WTC11 (cell line): Measurements from ENCODE around the gene ANP32D. TPM values are rescaled to one million over a fixed set of nuclear protein-coding genes. Genes with fewer than 3 reads are reported as not detected.

Experiments
- ATAC-seq: fragments of 200-7000 bp; cut with Tn5 transposase; 2 replicates; pipeline ENCODE4 v1.10.0; 2021; ENCODE audit warnings: mild to moderate bottlenecking, moderate library complexity
- CTCF ChIA-PET: fragments of 300-600 bp; sonication (Branson Sonifier 250); formaldehyde crosslinking; loops from one replicate; lab custom pipeline; 2021; ENCODE audit warnings: antibody characterized with exemption; lab: Charles Lee
- POLR2A ChIA-PET: fragments of 350-600 bp; sonication (Branson Sonifier 250); formaldehyde crosslinking; loops from one replicate; lab custom pipeline; 2021; ENCODE audit warnings: antibody characterized with exemption; lab: Charles Lee
- DNase-seq: peaks from one replicate; pipeline ENCODE4 v3.0.0; 2021; ENCODE audit warnings: low spot score
- H3K27ac Mint-ChIP-seq: 2 replicates; pipeline ENCODE4 v1.8.0; 2021; ENCODE audit warnings: mixed read lengths
- H3K27me3 Mint-ChIP-seq: 2 replicates; pipeline ENCODE4 v1.8.0; 2021; ENCODE audit warnings: low read depth, mild to moderate bottlenecking, moderate library complexity, mixed read lengths
- H3K36me3 Mint-ChIP-seq: 2 replicates; pipeline ENCODE4 v1.8.0; 2021; ENCODE audit warnings: mixed read lengths
- H3K4me1 Mint-ChIP-seq: 2 replicates; pipeline ENCODE4 v1.8.0; 2022; ENCODE audit warnings: mixed read lengths
- H3K4me3 Mint-ChIP-seq: 2 replicates; pipeline ENCODE4 v1.8.0; 2021; ENCODE audit warnings: mild to moderate bottlenecking, moderate library complexity, mixed read lengths
- H3K9me3 Mint-ChIP-seq: 2 replicates; pipeline ENCODE4 v1.8.0; 2021; ENCODE audit warnings: mixed read lengths
- CREB1 ChIP-seq: sonication (generic); formaldehyde crosslinking; IDR thresholded peaks from 2 replicates; pipeline ENCODE4 v1.8.0; 2023; ENCODE audit warnings: mild to moderate bottlenecking, missing genetic modification reagents
- ETV6 ChIP-seq: sonication (generic); formaldehyde crosslinking; IDR thresholded peaks from 2 replicates; pipeline ENCODE4 v1.8.1; 2022; ENCODE audit warnings: mild to moderate bottlenecking, missing genetic modification reagents
- IRF2 ChIP-seq: sonication (generic); formaldehyde crosslinking; IDR thresholded peaks from 2 replicates; pipeline ENCODE4 v1.8.0; 2022; ENCODE audit warnings: low read depth, missing genetic modification reagents, borderline replicate concordance
- JUN ChIP-seq: sonication (generic); formaldehyde crosslinking; IDR thresholded peaks from 2 replicates; pipeline ENCODE4 v1.8.0; 2023; ENCODE audit warnings: mild to moderate bottlenecking, missing genetic modification reagents
- MYBL2 ChIP-seq: sonication (generic); formaldehyde crosslinking; IDR thresholded peaks from 2 replicates; pipeline ENCODE4 v1.8.1; 2023; ENCODE audit warnings: mild to moderate bottlenecking, moderate library complexity, missing genetic modification reagents
- NFATC4 ChIP-seq: fragments of 250-450 bp; sonication (Bioruptor Pico); IDR thresholded peaks from 2 replicates; pipeline ENCODE4 v1.9.0; 2021; ENCODE audit warnings: mild to moderate bottlenecking
- NR2C2 ChIP-seq: sonication (generic); formaldehyde crosslinking; IDR thresholded peaks from 2 replicates; pipeline ENCODE4 v1.8.0; 2022; ENCODE audit warnings: mild to moderate bottlenecking, missing genetic modification reagents
- RELA ChIP-seq: sonication (generic); formaldehyde crosslinking; IDR thresholded peaks from 2 replicates; pipeline ENCODE4 v1.8.1; 2022; ENCODE audit warnings: missing genetic modification reagents, mild to moderate bottlenecking, borderline replicate concordance
- SMAD4 ChIP-seq: sonication (generic); formaldehyde crosslinking; IDR thresholded peaks from 2 replicates; pipeline ENCODE4 v1.8.0; 2022; ENCODE audit warnings: mild to moderate bottlenecking, missing genetic modification reagents
- TP53 ChIP-seq: sonication (generic); formaldehyde crosslinking; IDR thresholded peaks from 2 replicates; pipeline ENCODE4 v1.8.1; 2023; ENCODE audit warnings: mild to moderate bottlenecking, missing genetic modification reagents
- ZNF232 ChIP-seq: sonication (generic); formaldehyde crosslinking; IDR thresholded peaks from 2 replicates; pipeline ENCODE4 v1.8.0; 2022; ENCODE audit warnings: mild to moderate bottlenecking, missing genetic modification reagents
- ZNF263 ChIP-seq: sonication (generic); formaldehyde crosslinking; IDR thresholded peaks from 2 replicates; pipeline ENCODE4 v1.8.1; 2022; ENCODE audit warnings: low read depth, mild to moderate bottlenecking, moderate library complexity, missing genetic modification reagents
- ZNF671 ChIP-seq: fragments of 250-450 bp; sonication (Bioruptor Pico); IDR thresholded peaks from 2 replicates; pipeline ENCODE4 v1.8.0; 2021; ENCODE audit warnings: mild to moderate bottlenecking
- total RNA-seq: library from RNA; stranded (reverse); gene quantifications from 3 replicates; pipeline ENCODE4 v1.2.3, GENCODE V29; 2021
- TF ChIP-seq, protein P1 (sequence below): sonication (generic); formaldehyde crosslinking; IDR thresholded peaks from 2 replicates; pipeline ENCODE4 v1.8.1; 2022; ENCODE audit warnings: missing genetic modification reagents, borderline replicate concordance
- TF ChIP-seq, protein P2 (sequence below): fragments of 250-450 bp; sonication (Bioruptor Pico); IDR thresholded peaks from 2 replicates; pipeline ENCODE4 v1.9.0; 2021; ENCODE audit warnings: mild to moderate bottlenecking
- TF ChIP-seq, protein P3 (sequence below): sonication (generic); formaldehyde crosslinking; IDR thresholded peaks from 2 replicates; pipeline ENCODE4 v1.8.0; 2022; ENCODE audit warnings: mild to moderate bottlenecking, missing genetic modification reagents
- TF ChIP-seq, protein P4 (sequence below): sonication (generic); formaldehyde crosslinking; IDR thresholded peaks from 2 replicates; pipeline ENCODE4 v1.8.0; 2022; ENCODE audit warnings: mild to moderate bottlenecking, missing genetic modification reagents
- TF ChIP-seq, protein P5 (sequence below): sonication (generic); formaldehyde crosslinking; IDR thresholded peaks from 2 replicates; pipeline ENCODE4 v1.8.1; 2022; ENCODE audit warnings: low read depth, mild to moderate bottlenecking, moderate library complexity, missing genetic modification reagents, borderline replicate concordance
- TF ChIP-seq, protein P6 (sequence below): sonication (generic); formaldehyde crosslinking; conservative IDR thresholded peaks from 2 replicates; pipeline ENCODE4 v1.8.1; 2022; ENCODE audit warnings: mild to moderate bottlenecking, missing genetic modification reagents
- TF ChIP-seq, protein P7 (sequence below): sonication (generic); formaldehyde crosslinking; IDR thresholded peaks from 2 replicates; pipeline ENCODE4 v1.8.1; 2022; ENCODE audit warnings: mild to moderate bottlenecking, missing genetic modification reagents, moderate library complexity, borderline replicate concordance
- TF ChIP-seq, protein P8 (sequence below): sonication (generic); formaldehyde crosslinking; IDR thresholded peaks from 2 replicates; pipeline ENCODE4 v1.8.1; 2022; ENCODE audit warnings: low read depth, missing genetic modification reagents, borderline replicate concordance

Gene ANP32D
- total RNA-seq, 1 experiment from 2014 or later = not detected

DNA sequence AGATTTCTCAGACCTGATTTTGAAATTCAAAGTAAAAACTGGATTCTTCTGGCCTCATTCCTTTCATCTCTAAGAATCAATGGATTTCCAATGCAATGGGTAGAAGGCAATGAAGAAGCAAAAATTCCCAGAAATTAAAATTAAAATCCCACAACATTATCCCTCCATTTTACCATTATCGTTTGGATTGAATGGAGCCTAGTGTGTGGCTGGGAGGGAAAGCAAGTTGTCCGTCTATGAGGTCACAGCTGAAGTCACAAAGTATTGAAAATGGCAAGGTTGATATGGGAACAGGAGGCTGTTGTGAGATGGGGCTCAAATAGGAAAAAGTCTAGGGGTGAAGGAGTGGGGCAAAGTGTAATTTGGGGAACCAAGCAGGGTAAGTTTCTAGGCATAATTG is 9.8 kb downstream of the ANP32D start, which contains the start of gene C12orf54:
TSS of gene C12orf54 (plus strand) at position 301 of the 400 bp plus-strand sequence. CDS start 799 bp downstream, outside the sequence.
- peaks cover 37% of the 10 kb centered on the region for H3K9me3 Mint-ChIP-seq
- H3K27me3 Mint-ChIP-seq = peaks cover 26% of the 10 kb centered on the region
- CTCF ChIA-PET = no interaction called here
- H3K4me1 Mint-ChIP-seq = peaks cover 4% of the 10 kb centered on the region; the same call in 1 of the 2 replicates
- TF ChIP-seq MYBL2 = no peak
- TF ChIP-seq, protein P1, sequence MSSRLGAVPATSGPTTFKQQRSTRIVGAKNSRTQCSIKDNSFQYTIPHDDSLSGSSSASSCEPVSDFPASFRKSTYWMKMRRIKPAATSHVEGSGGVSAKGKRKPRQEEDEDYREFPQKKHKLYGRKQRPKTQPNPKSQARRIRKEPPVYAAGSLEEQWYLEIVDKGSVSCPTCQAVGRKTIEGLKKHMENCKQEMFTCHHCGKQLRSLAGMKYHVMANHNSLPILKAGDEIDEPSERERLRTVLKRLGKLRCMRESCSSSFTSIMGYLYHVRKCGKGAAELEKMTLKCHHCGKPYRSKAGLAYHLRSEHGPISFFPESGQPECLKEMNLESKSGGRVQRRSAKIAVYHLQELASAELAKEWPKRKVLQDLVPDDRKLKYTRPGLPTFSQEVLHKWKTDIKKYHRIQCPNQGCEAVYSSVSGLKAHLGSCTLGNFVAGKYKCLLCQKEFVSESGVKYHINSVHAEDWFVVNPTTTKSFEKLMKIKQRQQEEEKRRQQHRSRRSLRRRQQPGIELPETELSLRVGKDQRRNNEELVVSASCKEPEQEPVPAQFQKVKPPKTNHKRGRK (CRISPR knock-in tag) = no peak
- TF ChIP-seq, protein P2, sequence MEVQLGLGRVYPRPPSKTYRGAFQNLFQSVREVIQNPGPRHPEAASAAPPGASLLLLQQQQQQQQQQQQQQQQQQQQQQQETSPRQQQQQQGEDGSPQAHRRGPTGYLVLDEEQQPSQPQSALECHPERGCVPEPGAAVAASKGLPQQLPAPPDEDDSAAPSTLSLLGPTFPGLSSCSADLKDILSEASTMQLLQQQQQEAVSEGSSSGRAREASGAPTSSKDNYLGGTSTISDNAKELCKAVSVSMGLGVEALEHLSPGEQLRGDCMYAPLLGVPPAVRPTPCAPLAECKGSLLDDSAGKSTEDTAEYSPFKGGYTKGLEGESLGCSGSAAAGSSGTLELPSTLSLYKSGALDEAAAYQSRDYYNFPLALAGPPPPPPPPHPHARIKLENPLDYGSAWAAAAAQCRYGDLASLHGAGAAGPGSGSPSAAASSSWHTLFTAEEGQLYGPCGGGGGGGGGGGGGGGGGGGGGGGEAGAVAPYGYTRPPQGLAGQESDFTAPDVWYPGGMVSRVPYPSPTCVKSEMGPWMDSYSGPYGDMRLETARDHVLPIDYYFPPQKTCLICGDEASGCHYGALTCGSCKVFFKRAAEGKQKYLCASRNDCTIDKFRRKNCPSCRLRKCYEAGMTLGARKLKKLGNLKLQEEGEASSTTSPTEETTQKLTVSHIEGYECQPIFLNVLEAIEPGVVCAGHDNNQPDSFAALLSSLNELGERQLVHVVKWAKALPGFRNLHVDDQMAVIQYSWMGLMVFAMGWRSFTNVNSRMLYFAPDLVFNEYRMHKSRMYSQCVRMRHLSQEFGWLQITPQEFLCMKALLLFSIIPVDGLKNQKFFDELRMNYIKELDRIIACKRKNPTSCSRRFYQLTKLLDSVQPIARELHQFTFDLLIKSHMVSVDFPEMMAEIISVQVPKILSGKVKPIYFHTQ (CRISPR knock-in tag) = no peak
- TF ChIP-seq, protein P3, sequence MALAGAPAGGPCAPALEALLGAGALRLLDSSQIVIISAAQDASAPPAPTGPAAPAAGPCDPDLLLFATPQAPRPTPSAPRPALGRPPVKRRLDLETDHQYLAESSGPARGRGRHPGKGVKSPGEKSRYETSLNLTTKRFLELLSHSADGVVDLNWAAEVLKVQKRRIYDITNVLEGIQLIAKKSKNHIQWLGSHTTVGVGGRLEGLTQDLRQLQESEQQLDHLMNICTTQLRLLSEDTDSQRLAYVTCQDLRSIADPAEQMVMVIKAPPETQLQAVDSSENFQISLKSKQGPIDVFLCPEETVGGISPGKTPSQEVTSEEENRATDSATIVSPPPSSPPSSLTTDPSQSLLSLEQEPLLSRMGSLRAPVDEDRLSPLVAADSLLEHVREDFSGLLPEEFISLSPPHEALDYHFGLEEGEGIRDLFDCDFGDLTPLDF (CRISPR knock-in tag) = no peak
- TF ChIP-seq ZNF232 (CRISPR knock-in tag) = no peak
- no peaks in the 10 kb centered on the region for H3K36me3 Mint-ChIP-seq
- DNase-seq (no peak), ATAC-seq (no peak)
- H3K27ac Mint-ChIP-seq = no peak within 1 kb of the TSS
- H3K4me3 Mint-ChIP-seq = no peak within 1 kb of the TSS
- POLR2A ChIA-PET = no interaction called here

DNA sequence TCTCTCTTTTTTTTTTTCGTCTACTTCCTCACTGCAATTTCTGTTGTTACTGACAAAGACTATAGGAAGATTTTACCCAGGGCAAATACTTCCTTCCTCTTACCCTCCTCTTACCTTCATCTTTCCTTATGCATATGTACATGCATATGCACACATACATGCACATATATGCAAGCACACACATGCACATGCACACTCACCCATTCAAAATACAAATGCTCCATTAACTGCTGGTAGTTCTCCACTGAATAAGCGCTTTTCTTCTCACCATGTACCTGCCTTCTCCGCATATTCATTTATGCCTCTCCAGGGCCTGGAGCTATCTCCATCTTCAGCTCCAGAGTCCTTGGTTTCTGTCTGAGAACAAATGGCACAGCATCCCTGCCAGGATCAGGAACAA is 10.6 kb downstream of the ANP32D start:
- ChIA-PET CTCF (no interaction called here), POLR2A (no interaction called here)
- no peak overlapping the region for H3K27ac Mint-ChIP-seq
- H3K4me1 Mint-ChIP-seq = peaks cover 4% of the 10 kb centered on the region; the same call in 1 of the 2 replicates
- DNase-seq (no peak), ATAC-seq (no peak)
- H3K36me3 Mint-ChIP-seq = no peaks in the 10 kb centered on the region
- no peak overlapping the region for H3K4me3 Mint-ChIP-seq
- peaks cover 21% of the 10 kb centered on the region for H3K27me3 Mint-ChIP-seq
- TF ChIP-seq, protein P4, sequence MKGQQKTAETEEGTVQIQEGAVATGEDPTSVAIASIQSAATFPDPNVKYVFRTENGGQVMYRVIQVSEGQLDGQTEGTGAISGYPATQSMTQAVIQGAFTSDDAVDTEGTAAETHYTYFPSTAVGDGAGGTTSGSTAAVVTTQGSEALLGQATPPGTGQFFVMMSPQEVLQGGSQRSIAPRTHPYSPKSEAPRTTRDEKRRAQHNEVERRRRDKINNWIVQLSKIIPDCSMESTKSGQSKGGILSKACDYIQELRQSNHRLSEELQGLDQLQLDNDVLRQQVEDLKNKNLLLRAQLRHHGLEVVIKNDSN (CRISPR knock-in tag) = no peak
- TF ChIP-seq JUN (no peak), IRF2 (CRISPR knock-in tag) (no peak), ETV6 (CRISPR knock-in tag) (no peak), NR2C2 (no peak), NFATC4 (CRISPR knock-in tag) (no peak), ZNF232 (CRISPR knock-in tag) (no peak), TP53 (no peak), CREB1 (CRISPR knock-in tag) (no peak), ZNF263 (no peak), SMAD4 (CRISPR knock-in tag) (no peak), ZNF671 (no peak), RELA (CRISPR knock-in tag) (no peak)
- TF ChIP-seq, protein P5, sequence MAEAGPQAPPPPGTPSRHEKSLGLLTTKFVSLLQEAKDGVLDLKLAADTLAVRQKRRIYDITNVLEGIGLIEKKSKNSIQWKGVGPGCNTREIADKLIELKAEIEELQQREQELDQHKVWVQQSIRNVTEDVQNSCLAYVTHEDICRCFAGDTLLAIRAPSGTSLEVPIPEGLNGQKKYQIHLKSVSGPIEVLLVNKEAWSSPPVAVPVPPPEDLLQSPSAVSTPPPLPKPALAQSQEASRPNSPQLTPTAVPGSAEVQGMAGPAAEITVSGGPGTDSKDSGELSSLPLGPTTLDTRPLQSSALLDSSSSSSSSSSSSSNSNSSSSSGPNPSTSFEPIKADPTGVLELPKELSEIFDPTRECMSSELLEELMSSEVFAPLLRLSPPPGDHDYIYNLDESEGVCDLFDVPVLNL = no peak
- TF ChIP-seq, protein P6, sequence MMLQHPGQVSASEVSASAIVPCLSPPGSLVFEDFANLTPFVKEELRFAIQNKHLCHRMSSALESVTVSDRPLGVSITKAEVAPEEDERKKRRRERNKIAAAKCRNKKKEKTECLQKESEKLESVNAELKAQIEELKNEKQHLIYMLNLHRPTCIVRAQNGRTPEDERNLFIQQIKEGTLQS (CRISPR knock-in tag) = no peak
- TF ChIP-seq, protein P7, sequence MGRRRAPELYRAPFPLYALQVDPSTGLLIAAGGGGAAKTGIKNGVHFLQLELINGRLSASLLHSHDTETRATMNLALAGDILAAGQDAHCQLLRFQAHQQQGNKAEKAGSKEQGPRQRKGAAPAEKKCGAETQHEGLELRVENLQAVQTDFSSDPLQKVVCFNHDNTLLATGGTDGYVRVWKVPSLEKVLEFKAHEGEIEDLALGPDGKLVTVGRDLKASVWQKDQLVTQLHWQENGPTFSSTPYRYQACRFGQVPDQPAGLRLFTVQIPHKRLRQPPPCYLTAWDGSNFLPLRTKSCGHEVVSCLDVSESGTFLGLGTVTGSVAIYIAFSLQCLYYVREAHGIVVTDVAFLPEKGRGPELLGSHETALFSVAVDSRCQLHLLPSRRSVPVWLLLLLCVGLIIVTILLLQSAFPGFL (CRISPR knock-in tag) = no peak
- TF ChIP-seq, protein P8, sequence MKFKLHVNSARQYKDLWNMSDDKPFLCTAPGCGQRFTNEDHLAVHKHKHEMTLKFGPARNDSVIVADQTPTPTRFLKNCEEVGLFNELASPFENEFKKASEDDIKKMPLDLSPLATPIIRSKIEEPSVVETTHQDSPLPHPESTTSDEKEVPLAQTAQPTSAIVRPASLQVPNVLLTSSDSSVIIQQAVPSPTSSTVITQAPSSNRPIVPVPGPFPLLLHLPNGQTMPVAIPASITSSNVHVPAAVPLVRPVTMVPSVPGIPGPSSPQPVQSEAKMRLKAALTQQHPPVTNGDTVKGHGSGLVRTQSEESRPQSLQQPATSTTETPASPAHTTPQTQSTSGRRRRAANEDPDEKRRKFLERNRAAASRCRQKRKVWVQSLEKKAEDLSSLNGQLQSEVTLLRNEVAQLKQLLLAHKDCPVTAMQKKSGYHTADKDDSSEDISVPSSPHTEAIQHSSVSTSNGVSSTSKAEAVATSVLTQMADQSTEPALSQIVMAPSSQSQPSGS (CRISPR knock-in tag) = no peak
- TF ChIP-seq, protein P3 (CRISPR knock-in tag) = no peak
- TF ChIP-seq, all 79 proteins: peak for 0
- H3K9me3 Mint-ChIP-seq = peaks cover 33% of the 10 kb centered on the region
